ENCODE results near the gene PGAP2. TPM values are rescaled to one million over a fixed set of nuclear protein-coding genes. Genes with fewer than 3 reads are reported as not detected.

The PGAP2 gene
- total and polyA plus RNA-seq, 2 experiments from 2014 or later = 39.3 to 43.2 TPM

GRCh38 chr11:3796002-3796311, 12.4 kb upstream of the PGAP2 start:
- H3K4me3 Mint-ChIP-seq = peak overlapping the region; percentile 98
- TF ChIP-seq CREB1 (CRISPR knock-in tag; IDR thresholded peaks at IDR 0.05; ENCODE audit: low read depth) (no peak), STAT1 (IDR thresholded peaks at IDR 0.05; ENCODE audit: unreplicated experiment) (no peak), ZNF114 (CRISPR knock-in tag; IDR thresholded peaks at IDR 0.05) (no peak), NANOG (IDR thresholded peaks at IDR 0.05; ENCODE audit: borderline replicate concordance) (no peak)
- TF ChIP-seq, protein P1, sequence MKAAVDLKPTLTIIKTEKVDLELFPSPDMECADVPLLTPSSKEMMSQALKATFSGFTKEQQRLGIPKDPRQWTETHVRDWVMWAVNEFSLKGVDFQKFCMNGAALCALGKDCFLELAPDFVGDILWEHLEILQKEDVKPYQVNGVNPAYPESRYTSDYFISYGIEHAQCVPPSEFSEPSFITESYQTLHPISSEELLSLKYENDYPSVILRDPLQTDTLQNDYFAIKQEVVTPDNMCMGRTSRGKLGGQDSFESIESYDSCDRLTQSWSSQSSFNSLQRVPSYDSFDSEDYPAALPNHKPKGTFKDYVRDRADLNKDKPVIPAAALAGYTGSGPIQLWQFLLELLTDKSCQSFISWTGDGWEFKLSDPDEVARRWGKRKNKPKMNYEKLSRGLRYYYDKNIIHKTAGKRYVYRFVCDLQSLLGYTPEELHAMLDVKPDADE (IDR thresholded peaks at IDR 0.05) = no peak
- TF ChIP-seq, protein P2, sequence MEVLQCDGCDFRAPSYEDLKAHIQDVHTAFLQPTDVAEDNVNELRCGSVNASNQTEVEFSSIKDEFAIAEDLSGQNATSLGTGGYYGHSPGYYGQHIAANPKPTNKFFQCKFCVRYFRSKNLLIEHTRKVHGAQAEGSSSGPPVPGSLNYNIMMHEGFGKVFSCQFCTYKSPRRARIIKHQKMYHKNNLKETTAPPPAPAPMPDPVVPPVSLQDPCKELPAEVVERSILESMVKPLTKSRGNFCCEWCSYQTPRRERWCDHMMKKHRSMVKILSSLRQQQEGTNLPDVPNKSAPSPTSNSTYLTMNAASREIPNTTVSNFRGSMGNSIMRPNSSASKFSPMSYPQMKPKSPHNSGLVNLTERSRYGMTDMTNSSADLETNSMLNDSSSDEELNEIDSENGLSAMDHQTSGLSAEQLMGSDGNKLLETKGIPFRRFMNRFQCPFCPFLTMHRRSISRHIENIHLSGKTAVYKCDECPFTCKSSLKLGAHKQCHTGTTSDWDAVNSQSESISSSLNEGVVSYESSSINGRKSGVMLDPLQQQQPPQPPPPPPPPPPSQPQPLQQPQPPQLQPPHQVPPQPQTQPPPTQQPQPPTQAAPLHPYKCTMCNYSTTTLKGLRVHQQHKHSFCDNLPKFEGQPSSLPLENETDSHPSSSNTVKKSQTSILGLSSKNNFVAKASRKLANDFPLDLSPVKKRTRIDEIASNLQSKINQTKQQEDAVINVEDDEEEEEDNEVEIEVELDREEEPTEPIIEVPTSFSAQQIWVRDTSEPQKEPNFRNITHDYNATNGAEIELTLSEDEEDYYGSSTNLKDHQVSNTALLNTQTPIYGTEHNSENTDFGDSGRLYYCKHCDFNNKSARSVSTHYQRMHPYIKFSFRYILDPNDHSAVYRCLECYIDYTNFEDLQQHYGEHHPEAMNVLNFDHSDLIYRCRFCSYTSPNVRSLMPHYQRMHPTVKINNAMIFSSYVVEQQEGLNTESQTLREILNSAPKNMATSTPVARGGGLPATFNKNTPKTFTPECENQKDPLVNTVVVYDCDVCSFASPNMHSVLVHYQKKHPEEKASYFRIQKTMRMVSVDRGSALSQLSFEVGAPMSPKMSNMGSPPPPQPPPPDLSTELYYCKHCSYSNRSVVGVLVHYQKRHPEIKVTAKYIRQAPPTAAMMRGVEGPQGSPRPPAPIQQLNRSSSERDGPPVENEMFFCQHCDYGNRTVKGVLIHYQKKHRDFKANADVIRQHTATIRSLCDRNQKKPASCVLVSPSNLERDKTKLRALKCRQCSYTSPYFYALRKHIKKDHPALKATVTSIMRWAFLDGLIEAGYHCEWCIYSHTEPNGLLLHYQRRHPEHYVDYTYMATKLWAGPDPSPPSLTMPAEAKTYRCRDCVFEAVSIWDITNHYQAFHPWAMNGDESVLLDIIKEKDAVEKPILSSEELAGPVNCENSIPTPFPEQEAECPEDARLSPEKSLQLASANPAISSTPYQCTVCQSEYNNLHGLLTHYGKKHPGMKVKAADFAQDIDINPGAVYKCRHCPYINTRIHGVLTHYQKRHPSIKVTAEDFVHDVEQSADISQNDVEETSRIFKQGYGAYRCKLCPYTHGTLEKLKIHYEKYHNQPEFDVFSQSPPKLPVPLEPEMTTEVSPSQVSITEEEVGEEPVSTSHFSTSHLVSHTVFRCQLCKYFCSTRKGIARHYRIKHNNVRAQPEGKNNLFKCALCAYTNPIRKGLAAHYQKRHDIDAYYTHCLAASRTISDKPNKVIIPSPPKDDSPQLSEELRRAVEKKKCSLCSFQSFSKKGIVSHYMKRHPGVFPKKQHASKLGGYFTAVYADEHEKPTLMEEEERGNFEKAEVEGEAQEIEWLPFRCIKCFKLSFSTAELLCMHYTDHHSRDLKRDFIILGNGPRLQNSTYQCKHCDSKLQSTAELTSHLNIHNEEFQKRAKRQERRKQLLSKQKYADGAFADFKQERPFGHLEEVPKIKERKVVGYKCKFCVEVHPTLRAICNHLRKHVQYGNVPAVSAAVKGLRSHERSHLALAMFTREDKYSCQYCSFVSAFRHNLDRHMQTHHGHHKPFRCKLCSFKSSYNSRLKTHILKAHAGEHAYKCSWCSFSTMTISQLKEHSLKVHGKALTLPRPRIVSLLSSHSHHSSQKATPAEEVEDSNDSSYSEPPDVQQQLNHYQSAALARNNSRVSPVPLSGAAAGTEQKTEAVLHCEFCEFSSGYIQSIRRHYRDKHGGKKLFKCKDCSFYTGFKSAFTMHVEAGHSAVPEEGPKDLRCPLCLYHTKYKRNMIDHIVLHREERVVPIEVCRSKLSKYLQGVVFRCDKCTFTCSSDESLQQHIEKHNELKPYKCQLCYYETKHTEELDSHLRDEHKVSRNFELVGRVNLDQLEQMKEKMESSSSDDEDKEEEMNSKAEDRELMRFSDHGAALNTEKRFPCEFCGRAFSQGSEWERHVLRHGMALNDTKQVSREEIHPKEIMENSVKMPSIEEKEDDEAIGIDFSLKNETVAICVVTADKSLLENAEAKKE (CRISPR knock-in tag; IDR thresholded peaks at IDR 0.05) = no peak
- DNase-seq (ENCODE audit: low spot score) (no peak), ATAC-seq (no peak)
- H3K4me1 Mint-ChIP-seq = peaks cover 16% of the 10 kb centered on the region; the same call in 2 of the 3 replicates
- peak overlapping the region; percentile 89 for H3K4me3 ChIP-seq
- H3K36me3 ChIP-seq (ENCODE audit: insufficient read depth) = peaks cover 22% of the 10 kb centered on the region
- H3F3A ChIP-seq (replicated peaks; ENCODE audit: low read depth) = peaks cover 8% of the 10 kb centered on the region; the same call in 1 of the 2 replicates
- peaks cover 12% of the 10 kb centered on the region; the same call in 1 of the 2 replicates for H3K4me1 ChIP-seq (ENCODE audit: insufficient read depth)
- H3K36me3 Mint-ChIP-seq (ENCODE audit: low read depth) = peaks cover 34% of the 10 kb centered on the region
- H3K4me2 ChIP-seq = peak overlapping the region; percentile 94
- H3K9me3 Mint-ChIP-seq = no peaks in the 10 kb centered on the region; the same call in 2 of the 3 replicates
- H3K27me3 Mint-ChIP-seq (ENCODE audit: insufficient read depth, low read depth, poor library complexity) = peaks cover 7% of the 10 kb centered on the region
- peaks cover 46% of the 10 kb centered on the region for H4K20me1 ChIP-seq (replicated peaks; ENCODE audit: insufficient read depth)
- no peaks in the 10 kb centered on the region for H3K9me2 ChIP-seq (ENCODE audit: insufficient read depth)
- no peak overlapping the region for H2AFZ ChIP-seq
- no peaks in the 10 kb centered on the region for H3K27me3 ChIP-seq (ENCODE audit: insufficient read depth)
- no peak overlapping the region for H3K27ac ChIP-seq (ENCODE audit: low read depth)
- H3K79me2 ChIP-seq (replicated peaks; ENCODE audit: insufficient read depth) = peaks cover 63% of the 10 kb centered on the region
- no peak overlapping the region for H3K27ac Mint-ChIP-seq
